ENCODE measurements around the gene MRPL24.

- TF ChIP-seq CTCF (IDR thresholded peaks at IDR 0.05 in 8 of 11, conservative IDR thresholded peaks at IDR 0.05 in 3 of 11) (no peak), POLR2AphosphoS5 (IDR thresholded peaks at IDR 0.05) (no peak), POLR2A (IDR thresholded peaks at IDR 0.05) (no peak)
These were observed 19.8 kb downstream of the MRPL24 start for GRCh38 chr1:156721131-156721530.

All from spleen (tissue), 7 donors.